GM19467 (cell line): ENCODE results near the gene CACNG4.

Experiments
- ATAC-seq: cut with Tn5 transposase; IDR thresholded peaks from one replicate; pipeline ENCODE4 v1.9.1; 2021; ENCODE audit warnings: mild to moderate bottlenecking, moderate library complexity; ENCODE audit not compliant: unreplicated experiment

Gene CACNG4

DNA sequence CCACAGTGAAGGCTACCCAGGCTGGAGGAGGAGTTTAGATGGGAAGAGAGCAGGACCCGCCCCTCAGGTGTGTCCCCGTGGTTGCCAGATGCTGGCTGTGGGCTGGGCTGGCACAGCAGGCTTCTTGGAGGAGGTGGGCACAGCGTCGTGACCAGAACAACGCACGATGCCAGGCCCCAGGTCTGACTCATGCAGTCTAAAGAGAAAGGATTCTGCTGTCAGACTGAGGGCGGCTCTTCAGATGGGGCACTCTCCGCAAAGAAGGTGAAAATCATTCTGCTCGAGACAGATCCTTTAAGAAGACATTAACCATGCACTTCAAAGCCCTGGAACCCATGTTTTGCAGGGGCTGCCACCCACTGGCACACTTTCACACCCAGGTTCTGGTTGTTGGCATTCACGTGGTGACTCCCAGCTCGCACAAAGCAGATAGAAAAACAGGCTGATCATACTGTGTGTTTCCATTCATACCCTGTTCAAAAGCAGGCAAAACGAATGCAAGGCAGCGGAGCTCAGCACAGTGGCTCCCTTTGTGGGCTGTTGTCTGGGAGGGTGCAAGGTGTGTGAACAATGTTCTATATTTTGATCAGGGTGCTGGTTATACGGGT lies 19.0 kb downstream of the CACNG4 start:
- ATAC-seq = no peak

DNA sequence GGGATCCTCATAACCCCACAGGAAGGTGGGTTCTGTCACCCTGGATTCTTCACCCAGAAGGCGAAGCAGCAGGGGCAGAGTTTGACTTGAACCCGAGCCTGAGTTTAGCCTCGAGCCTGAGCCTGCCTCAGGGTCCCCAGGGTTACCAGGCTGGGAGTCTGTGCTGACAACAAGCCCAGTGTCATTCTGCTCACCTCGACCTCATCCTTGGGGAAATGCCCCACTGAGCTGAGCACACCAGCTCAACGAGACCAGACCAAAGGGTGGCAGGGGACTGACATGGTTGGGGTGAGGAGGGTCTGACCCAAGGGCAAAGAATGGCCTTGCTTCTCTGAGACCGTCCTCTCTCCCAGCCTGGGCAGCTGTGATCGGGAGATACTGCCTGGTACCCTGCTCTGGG lies 20.2 kb downstream of the CACNG4 start:
- no peak for ATAC-seq

DNA sequence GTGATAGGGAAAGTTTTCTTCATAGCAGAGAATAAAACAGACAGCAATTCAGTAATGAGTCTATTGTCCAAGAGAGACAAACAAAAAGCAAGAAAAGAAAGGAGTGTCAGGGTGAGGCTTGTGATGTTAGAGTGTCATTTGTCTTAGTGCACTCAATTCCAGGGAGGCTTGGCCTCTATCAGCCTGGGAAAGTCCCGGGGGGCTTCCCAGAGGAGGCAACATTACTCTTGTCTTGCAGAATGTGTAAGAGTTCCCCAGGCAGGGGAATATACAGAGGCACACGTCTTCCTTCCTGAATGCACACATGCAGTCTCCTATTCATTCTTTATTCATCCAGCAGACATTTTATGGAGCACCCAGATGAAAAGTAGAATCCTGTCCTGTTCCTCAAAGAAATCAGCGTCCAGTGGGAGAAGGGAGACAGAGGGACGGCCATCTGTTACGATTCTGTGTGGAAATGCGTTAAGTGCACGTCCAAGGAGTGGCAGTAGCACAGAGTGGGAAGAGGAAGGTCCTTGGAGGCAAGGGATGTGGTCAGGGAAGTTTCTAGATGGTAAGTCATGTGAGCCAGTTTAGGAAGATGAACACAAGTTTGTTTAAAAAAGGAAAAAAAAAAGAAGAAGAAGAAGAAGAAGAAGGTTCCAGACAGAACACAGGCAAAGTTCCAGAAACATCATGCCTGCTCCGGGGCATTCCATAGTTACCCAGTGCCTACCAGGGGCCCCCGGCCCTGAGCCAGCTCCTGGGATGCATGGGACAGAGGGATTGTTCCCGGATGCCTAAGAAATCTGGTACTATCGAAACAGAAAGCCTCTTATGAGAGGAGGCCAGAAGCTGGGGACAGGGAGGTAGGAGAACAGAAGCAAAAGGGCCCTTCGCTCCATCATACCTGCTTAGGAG lies 21.1 kb downstream of the CACNG4 start:
- ATAC-seq = no peak

- no peak for ATAC-seq
Observed at GRCh38 chr17:66986659-66987058, 22.2 kb downstream of the CACNG4 start.

- no peak for ATAC-seq
Observed at GRCh38 chr17:66987059-66987616, 22.6 kb downstream of the CACNG4 start.

DNA sequence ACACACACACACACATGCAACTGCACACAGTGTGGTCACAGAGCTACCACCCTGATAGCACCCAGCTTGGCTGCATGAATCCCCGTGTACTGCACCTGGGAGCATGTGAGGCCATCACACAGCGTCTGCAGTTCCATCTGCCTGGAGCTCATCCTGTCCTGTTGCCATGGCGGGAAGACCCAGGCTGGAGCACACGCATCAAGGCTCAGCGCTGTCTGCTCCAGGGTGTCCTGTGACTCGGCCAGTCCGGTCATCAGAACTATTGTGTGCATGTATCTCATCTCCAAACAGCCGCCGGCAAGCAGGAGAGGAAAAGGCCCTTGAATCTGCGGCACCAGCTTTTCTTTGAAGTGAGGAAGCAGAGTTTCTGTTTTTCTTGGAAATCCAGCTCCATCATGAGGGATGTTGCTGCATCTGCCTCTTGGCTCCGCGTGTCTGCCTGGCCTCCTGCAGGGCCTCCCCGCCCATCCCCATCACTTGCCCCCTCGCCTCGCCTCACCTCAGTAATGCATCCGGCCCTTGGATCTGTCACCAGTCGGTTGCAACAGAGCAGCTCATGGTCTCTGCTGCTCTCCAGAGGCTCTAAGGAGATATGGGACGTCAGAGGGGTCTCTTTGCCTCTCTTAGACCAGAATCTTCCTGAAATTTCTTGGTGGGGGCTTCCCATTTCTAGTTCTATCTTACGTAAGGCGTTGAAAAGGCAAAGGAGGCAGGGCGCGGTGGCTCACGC lies 23.7 kb downstream of the CACNG4 start:
- no peak for ATAC-seq

DNA sequence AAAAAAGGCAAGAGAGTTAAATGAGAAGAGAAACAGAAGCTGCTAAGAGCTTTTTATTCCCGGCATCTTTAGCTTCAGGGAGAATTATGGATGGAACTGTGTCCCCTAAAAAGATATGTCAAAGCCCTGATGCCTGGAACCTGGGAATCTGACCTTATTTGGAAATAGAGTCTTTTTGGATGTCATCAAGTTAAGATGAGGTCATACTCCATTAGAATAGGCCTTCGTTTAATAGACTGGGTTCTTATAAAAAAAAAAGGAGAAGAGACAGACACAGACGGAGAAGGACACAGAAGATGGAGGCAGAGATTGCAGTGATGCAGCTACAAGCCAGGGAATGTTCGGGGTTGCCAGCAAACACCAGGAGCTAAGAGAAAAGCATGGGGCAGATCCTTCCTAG lies 24.6 kb downstream of the CACNG4 start:
- ATAC-seq = no peak

DNA sequence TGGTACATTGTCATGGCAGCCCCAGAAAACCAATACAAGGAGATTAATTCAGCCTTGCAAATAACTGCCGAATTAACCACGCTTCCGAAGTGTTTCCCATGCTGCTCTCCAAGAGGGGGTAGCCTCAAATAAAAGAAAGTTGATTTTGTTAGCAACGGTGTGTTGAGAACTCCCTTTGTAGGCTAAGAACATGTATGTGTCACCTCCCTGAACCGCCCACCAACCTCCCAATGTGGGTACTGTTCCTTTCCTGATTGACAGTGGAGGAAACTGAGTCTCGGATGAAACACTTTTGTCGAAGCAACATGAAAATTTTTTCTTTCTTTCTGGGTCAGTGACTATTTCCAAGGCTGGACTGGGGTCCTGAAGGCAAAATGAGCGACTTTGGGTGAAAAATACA lies 25.1 kb downstream of the CACNG4 start:
- no peak for ATAC-seq

GRCh38 chr17:66990047-66990446 lies 25.5 kb downstream of the CACNG4 start:
- ATAC-seq = no peak

DNA sequence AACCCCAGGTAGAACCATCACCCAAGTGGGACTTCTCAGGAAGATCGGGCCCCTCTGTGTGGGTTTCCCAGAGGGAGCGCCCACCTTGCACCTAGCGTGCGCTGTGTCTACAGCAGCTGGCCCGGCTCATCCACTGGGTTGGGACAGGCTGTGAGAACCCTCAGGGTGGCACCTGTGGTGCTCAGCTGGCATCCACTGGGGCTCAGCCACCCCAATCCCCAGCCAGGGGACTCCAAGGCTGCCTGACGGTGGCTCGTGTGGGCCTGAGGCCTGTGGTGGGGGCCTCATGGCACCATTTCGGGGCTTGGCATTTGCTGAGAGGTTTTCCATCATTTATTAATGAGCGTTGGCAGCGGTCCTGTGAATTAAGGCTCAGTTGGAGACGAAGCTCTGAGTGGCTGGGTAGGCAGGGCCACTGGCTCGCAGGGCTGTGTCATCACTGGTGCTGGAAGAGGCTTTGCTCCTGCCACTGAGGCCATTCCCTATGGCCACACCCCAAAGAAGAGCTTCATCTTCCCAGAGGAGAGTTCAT lies 28.5 kb downstream of the CACNG4 start:
- no peak for ATAC-seq

DNA sequence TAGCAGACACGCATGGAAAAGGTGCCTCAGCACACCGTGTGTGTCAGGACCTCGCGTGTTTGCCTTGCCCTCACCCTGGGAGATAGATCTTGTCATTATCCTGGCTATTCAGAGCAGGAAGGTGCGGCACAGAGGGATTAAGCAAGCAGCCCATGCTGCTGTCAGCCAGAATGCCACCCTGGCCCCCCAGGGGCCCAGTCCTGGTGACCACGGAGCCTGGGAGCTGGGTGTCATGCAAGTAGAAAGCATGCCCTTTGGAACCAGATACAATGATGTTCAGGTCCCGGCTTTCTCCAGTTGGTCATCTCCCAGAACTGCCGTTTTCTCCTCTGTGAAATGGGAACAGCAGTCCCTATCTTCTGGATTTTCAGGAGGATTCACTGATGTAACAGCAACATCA lies 29.9 kb downstream of the CACNG4 start:
- no peak for ATAC-seq

GRCh38 chr17:66994930-66995535 lies 30.5 kb downstream of the CACNG4 start:
- ATAC-seq = no peak

DNA sequence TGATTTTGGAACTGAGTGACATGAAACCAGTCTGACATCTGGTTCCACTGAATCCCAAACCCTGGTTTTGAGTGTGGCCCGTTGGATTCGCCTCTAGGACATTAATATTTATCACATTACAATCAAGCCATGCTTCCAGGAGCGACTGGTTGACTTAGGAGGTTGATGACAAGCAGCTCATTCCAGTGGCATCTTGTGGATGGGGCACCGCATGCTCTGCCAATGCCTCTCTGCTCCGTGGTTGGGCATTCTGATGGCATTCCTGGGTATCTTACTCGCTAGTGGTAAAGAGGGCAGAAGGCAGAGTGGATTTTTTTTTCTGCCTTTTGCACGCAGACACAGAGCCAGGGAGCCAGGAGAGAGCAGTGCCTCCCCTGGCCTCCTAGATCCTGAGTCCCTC lies 31.4 kb downstream of the CACNG4 start:
- ATAC-seq = no peak

- no peak for ATAC-seq
Observed at GRCh38 chr17:66996926-66997325, 32.4 kb downstream of the CACNG4 start.

DNA sequence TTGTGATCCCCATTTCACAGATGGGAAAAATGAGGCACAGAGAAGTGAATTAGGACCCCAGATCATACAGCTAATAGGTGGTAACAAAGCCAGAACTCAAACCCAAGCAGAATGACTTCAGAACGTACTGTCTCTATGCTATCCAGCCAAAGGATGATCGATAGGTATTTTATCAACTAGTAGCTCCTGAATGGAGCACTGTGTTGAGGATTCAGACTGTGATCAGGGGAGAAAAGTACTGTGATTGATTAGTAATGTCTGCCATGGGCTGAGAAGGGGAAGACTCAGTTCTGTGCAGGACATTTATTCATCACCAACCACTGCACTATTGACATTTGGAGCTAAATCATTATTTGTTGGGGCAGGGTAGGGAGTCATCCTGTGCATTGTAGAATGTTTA lies 38.7 kb downstream of the CACNG4 start:
- ATAC-seq = no peak

DNA sequence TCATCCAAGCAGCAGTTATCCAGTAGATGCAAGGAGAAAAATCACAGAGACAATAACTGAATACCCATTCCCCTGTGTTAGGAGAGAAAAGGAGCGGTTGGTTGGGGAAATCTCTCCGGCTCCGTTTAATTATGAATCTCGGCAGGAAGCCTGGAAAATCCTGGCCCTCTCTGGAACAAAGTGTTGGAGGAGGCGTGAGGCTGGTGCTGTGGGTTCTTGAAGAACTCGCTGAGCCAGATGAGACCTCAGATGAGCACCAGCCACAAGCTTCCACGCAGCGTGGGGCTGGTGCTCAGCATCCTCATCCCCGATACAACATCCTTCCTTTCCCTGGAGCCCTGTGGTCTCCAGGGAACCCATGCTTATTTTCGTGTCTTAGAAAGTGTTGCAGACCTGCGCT lies 39.7 kb downstream of the CACNG4 start:
- ATAC-seq = no peak

DNA sequence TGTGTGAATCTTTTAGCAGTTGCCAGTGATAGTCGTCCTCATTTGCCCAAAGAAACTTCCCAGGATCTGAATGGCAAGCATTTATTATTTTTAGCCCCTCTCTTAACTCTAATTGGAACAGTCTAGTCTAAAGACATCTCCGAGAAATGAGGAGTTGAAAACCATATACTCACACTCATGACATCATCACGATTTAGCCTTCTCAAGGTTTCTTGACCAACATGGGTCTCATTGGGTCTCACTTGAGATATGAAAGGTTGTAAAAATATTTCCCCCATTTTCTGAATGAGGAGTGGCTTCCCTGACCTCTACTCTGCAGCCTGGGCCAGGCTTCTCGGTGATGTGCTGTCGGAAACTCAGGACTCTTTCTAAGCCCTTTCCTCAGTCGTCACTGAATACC lies 42.8 kb downstream of the CACNG4 start:
- no peak for ATAC-seq

DNA sequence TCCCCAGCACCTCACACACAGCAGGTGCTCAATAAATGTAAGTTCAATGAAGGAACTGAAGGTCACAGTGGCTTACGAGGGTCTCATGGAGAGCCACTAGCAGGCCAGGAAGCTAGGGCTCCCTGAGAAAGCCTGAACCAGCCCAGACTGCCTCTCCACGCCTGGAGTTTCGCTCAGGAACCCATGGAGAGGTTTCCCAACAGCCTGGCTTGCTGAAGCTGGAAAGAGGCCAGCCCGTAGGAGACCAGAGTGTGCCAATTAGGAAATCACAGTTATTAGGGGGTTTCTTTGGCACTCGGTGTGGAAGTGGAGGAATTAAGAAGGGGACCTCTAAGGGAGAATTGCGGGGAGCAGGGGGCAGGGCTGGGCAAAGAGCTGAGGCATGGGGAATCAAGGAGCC lies 43.6 kb downstream of the CACNG4 start:
- ATAC-seq = no peak

- no peak for ATAC-seq
Observed at GRCh38 chr17:67011527-67012175, 47.1 kb downstream of the CACNG4 start.

DNA sequence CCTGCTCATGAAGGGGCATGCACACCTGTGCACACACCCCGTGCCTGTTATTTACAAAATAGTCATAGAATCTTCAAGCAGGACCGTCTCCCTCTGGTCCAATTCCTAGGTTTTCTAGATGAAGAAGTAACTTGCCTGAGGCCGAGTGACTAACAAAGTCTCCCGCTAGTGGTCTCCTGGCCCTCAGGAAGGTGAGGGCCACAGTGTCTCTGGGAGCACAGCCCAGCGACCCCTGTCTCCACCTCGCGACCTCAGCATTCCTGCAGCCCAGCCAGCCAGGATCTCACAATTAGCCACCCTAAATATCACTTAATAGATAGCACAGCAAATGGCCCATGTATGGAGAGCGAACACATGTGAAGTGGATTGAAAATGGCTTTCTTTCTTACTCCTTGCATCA lies 49.4 kb downstream of the CACNG4 start:
- ATAC-seq = no peak
